DND-41 (cell line): ENCODE measurements around the gene TLNRD1.
A peak's percentile ranks its signal among the peaks of the same experiment; 100 is the strongest.

ENCODE experiments used
- ATAC-seq: fragments of 200-7000 bp; cut with Tn5 transposase; 3 replicates; pipeline ENCODE4 v1.9.1; 2021; ENCODE audit warnings: low read depth; ENCODE audit not compliant: insufficient read depth
- DNase-seq: peaks from one replicate; pipeline ENCODE4 v3.0.0-alpha.2; 2020
- H2AFZ ChIP-seq: 2 replicates; pipeline ENCODE4 v1.6.0; 2012; ENCODE audit warnings: low read depth, low read length
- H3K27ac ChIP-seq: 2 replicates; pipeline ENCODE4 v1.5.1; 2012; ENCODE audit warnings: low read length, inconsistent platforms
- H3K27me3 ChIP-seq: fragments of 200-600 bp; sonication (generic); 2 replicates; pipeline ENCODE4 v1.6.0; 2012; ENCODE audit warnings: low read length, mild to moderate bottlenecking, inconsistent platforms; ENCODE audit not compliant: insufficient read depth, poor library complexity
- H3K36me3 ChIP-seq: 2 replicates; pipeline ENCODE4 v1.5.1; 2012; ENCODE audit warnings: low read length, inconsistent platforms; ENCODE audit not compliant: insufficient read depth
- H3K4me1 ChIP-seq: 2 replicates; pipeline ENCODE4 v1.5.1; 2012; ENCODE audit warnings: mild to moderate bottlenecking, low read length; ENCODE audit not compliant: insufficient read depth
- H3K4me2 ChIP-seq: 2 replicates; pipeline ENCODE4 v1.6.0; 2012; ENCODE audit warnings: mild to moderate bottlenecking, moderate library complexity, low read length, inconsistent platforms; ENCODE audit not compliant: insufficient read depth
- H3K4me3 ChIP-seq, 2 experiments: fragments of 200-600 bp in 1 of 2; shearing (Covaris generic) in 1 of 2; 2 replicates each; pipeline ENCODE4 v1.5.1; 2012 to 2016; ENCODE audit warnings: inconsistent platforms in 2 of 2, low read length in 2 of 2, mild to moderate bottlenecking in 2 of 2, low read depth in 1 of 2, moderate library complexity in 1 of 2
- H3K79me2 ChIP-seq: 2 replicates; pipeline ENCODE4 v1.6.0; 2012; ENCODE audit warnings: low read length, inconsistent platforms; ENCODE audit not compliant: insufficient read depth
- H3K9ac ChIP-seq: 2 replicates; pipeline ENCODE4 v1.6.0; 2012; ENCODE audit warnings: low read depth, mild to moderate bottlenecking, inconsistent platforms, low read length, moderate library complexity
- H3K9me3 ChIP-seq: 2 replicates; pipeline ENCODE4 v1.5.1; 2012; ENCODE audit warnings: low read length, moderate library complexity, mild to moderate bottlenecking, inconsistent platforms; ENCODE audit not compliant: insufficient read depth, severe bottlenecking
- H4K20me1 ChIP-seq: 2 replicates; pipeline ENCODE4 v1.6.0; 2012; ENCODE audit warnings: low read length; ENCODE audit not compliant: insufficient read depth
- EZH2 ChIP-seq: IDR thresholded peaks from 3 replicates; pipeline ENCODE4 v1.6.1; 2012; ENCODE audit warnings: borderline replicate concordance, low read depth, mild to moderate bottlenecking, moderate library complexity, low read length, inconsistent platforms; ENCODE audit not compliant: severe bottlenecking
- TF ChIP-seq, protein P1 (sequence below): IDR thresholded peaks from 2 replicates; pipeline ENCODE4 v1.5.1; 2012; ENCODE audit warnings: borderline replicate concordance, low read length, moderate library complexity, mild to moderate bottlenecking; ENCODE audit not compliant: poor library complexity, severe bottlenecking; ENCODE audit errors: extremely low read depth

The TLNRD1 gene

DNA sequence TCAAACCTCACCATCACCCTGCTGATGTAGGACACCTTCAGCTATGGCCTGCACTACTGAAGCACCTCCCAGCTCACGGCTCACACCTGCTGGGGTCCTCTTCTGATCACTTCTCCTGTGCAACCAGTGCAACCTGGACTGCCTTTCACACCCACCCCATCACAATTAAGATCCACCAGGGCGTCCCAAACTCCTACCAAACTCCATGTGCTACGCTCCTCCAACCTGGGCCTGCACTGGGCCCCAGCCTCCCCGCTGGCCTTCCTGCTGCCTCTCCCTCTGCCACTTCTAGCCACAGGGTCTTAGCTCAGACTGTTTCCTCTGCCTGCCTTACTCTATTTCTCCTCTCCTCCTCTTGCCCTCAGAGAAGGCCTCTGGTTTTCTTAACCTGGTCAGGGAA, 23.9 kb upstream of the TLNRD1 start:
- Histone ChIP-seq H3K79me2 (peaks cover 17% of the 10 kb centered on the region; the same call in 1 of the 2 replicates), H3K36me3 (peaks cover 46% of the 10 kb centered on the region), H2AFZ (no peak overlapping the region)

DNA sequence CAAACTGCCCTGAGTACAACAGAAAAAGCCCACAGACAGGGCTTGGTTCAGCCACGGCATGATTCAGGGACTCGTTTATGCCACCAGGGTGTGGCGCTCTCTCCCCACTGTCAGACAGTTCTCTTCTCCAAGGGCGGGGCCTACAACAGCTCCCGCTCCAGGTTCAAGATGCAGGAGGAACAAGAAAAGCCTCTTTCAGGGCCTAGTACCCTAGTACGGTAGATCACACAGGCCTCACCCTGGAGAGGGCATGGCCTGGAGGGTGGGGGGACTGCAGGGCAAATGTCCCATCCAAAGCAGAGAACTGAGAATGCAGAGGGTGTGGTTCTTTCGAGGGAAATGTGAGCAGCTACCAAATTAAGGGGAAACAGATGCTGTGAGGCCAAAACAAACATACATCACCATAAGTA, 23.1 kb upstream of the TLNRD1 start:
- DNase-seq (peak; percentile 28), ATAC-seq (0 out of 3 replicates have a peak, but pooled peaks have one; percentile 52)
- H3K4me2 ChIP-seq, result no peak overlapping the region
- no peaks in the 10 kb centered on the region for H3K27me3 ChIP-seq
- no peaks in the 10 kb centered on the region for H3K9me3 ChIP-seq
- H3K27ac ChIP-seq, result no peak overlapping the region
- H3K4me3 ChIP-seq, result no peak overlapping the region
- H3K9ac ChIP-seq, result no peak overlapping the region
- H3K4me1 ChIP-seq, result no peaks in the 10 kb centered on the region
- H3K36me3 ChIP-seq, result peaks cover 54% of the 10 kb centered on the region
- TF ChIP-seq, protein P1, sequence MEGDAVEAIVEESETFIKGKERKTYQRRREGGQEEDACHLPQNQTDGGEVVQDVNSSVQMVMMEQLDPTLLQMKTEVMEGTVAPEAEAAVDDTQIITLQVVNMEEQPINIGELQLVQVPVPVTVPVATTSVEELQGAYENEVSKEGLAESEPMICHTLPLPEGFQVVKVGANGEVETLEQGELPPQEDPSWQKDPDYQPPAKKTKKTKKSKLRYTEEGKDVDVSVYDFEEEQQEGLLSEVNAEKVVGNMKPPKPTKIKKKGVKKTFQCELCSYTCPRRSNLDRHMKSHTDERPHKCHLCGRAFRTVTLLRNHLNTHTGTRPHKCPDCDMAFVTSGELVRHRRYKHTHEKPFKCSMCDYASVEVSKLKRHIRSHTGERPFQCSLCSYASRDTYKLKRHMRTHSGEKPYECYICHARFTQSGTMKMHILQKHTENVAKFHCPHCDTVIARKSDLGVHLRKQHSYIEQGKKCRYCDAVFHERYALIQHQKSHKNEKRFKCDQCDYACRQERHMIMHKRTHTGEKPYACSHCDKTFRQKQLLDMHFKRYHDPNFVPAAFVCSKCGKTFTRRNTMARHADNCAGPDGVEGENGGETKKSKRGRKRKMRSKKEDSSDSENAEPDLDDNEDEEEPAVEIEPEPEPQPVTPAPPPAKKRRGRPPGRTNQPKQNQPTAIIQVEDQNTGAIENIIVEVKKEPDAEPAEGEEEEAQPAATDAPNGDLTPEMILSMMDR, result peak; percentile 44
- no peak for TF ChIP-seq EZH2
- H2AFZ ChIP-seq, result no peak overlapping the region
- peaks cover 25% of the 10 kb centered on the region for H3K79me2 ChIP-seq
- H4K20me1 ChIP-seq, result peaks cover 24% of the 10 kb centered on the region; the same call in 1 of the 2 replicates

More for the DNA sequence above, 23.9 kb upstream of the TLNRD1 start:
- no peak for DNase-seq
- H3K27me3 ChIP-seq, result no peaks in the 10 kb centered on the region
- no peaks in the 10 kb centered on the region for H3K9me3 ChIP-seq
- no peaks in the 10 kb centered on the region for H3K4me1 ChIP-seq
- H4K20me1 ChIP-seq, result peaks cover 27% of the 10 kb centered on the region; the same call in 1 of the 2 replicates
- no peak for ATAC-seq
- no peak overlapping the region for H3K4me2 ChIP-seq
- no peak overlapping the region for H3K27ac ChIP-seq
- TF ChIP-seq, protein P1, result no peak
- no peak for TF ChIP-seq EZH2
- no peak overlapping the region for H3K4me3 ChIP-seq
- H3K9ac ChIP-seq, result no peak overlapping the region

DNA sequence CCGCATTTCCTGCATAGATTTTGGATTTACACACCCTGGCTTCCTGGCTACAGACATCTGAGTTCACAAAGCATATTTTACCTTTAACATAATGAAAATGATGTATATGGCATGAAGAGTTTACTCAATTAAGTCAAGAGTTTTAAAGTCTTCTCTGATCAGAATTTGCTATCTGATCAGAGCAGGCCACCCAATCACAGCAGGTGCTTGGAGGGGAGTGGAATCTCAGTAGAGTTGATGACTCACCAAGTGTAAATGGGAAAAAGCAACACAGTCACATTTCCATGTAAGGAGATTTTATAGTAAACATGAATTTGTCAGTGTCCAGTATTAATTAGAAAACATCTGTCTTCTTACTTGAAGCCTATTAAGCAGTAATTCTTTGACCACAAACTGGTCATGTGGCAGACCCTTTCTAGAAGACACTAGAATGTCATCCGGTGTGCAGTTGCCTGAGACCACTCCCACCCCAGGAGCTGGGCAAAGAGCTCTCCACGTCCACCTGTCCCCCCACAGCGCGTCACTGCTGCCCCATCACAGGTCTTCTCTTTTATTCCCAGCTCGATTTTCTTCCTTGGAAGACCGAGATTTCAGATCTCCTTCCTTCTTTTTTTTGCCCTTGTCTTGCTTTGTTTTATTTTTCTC, 21.9 kb upstream of the TLNRD1 start:
- Histone ChIP-seq H2AFZ (no peak overlapping the region), H3K4me3 (no peak overlapping the region), H3K9ac (no peak overlapping the region), H3K4me1 (no peaks in the 10 kb centered on the region), H3K79me2 (peaks cover 34% of the 10 kb centered on the region), H3K4me2 (no peak overlapping the region), H3K36me3 (peaks cover 56% of the 10 kb centered on the region), H3K9me3 (no peaks in the 10 kb centered on the region), H4K20me1 (peaks cover 24% of the 10 kb centered on the region; the same call in 1 of the 2 replicates), H3K27ac (no peak overlapping the region), H3K27me3 (no peaks in the 10 kb centered on the region)
- no peak for DNase-seq
- no peak for TF ChIP-seq EZH2
- TF ChIP-seq, protein P1, result no peak
- no peak for ATAC-seq
